Liver (tissue), 9 donors: ENCODE measurements around the gene NDFIP1. TPM values are rescaled to one million over a fixed set of nuclear protein-coding genes. Genes with fewer than 3 reads are reported as not detected.
"Not testable (repeated sequence)": the region's sequence is repeated elsewhere in the genome, so short reads cannot be mapped to it uniquely, and the experiment has no call there.

Source experiments
- DNase-seq: peaks from one replicate; pipeline ENCODE4 v3.0.0-alpha.2; 2017; ENCODE audit warnings: low spot score
- H3K27ac ChIP-seq, 2 donors: one replicate each; pipeline ENCODE4 v1.7.0; 2013; ENCODE audit warnings: inconsistent platforms in 2 of 2, low read length in 2 of 2, control low read depth in 1 of 2, low read depth in 1 of 2, mild to moderate bottlenecking in 1 of 2
- H3K27me3 ChIP-seq, 4 donors: one replicate each; pipeline versions ENCODE4 v1.6.1 to v1.7.0; 2013; ENCODE audit warnings: low read length in 3 of 4, inconsistent platforms in 1 of 4, mild to moderate bottlenecking in 1 of 4, moderate library complexity in 1 of 4; ENCODE audit not compliant: control insufficient read depth in 4 of 4, insufficient read depth in 4 of 4
- H3K36me3 ChIP-seq, 4 donors: one replicate each; pipeline versions ENCODE4 v1.6.1 to v1.7.0; 2013; ENCODE audit warnings: low read length in 3 of 4, mild to moderate bottlenecking in 3 of 4, low read depth in 1 of 4, moderate library complexity in 1 of 4; ENCODE audit not compliant: control insufficient read depth in 4 of 4, insufficient read depth in 3 of 4
- H3K4me1 ChIP-seq, 4 donors: one replicate each; pipeline versions ENCODE4 v1.6.1 to v1.7.0; 2013; ENCODE audit warnings: low read length in 3 of 4, mild to moderate bottlenecking in 3 of 4, moderate library complexity in 1 of 4; ENCODE audit not compliant: control insufficient read depth in 4 of 4, insufficient read depth in 4 of 4
- H3K4me3 ChIP-seq, 3 donors: one replicate each; pipeline versions ENCODE4 v1.6.1 to v1.7.0; 2013; ENCODE audit warnings: low read length in 3 of 3, control low read depth in 1 of 3, low read depth in 1 of 3, mild to moderate bottlenecking in 1 of 3
- H3K9ac ChIP-seq, 2 donors: one replicate each; pipeline ENCODE4 v1.7.0; 2013; ENCODE audit warnings: low read length in 2 of 2, mild to moderate bottlenecking in 2 of 2, moderate library complexity in 2 of 2, control low read depth in 1 of 2, low read depth in 1 of 2
- H3K9me3 ChIP-seq, 4 donors: one replicate each; pipeline versions ENCODE4 v1.6.1 to v1.7.0; 2013; ENCODE audit warnings: low read length in 3 of 4; ENCODE audit not compliant: control insufficient read depth in 4 of 4
- EGR1 ChIP-seq, 2 donors: IDR thresholded peaks; 2 replicates each; pipeline ENCODE4 v1.6.1; 2016 to 2018; ENCODE audit warnings: antibody characterized with exemption in 2 of 2, low read depth in 2 of 2
- FOXA1 ChIP-seq: IDR thresholded peaks from 2 replicates; pipeline ENCODE4 v1.6.1; 2016; ENCODE audit warnings: antibody characterized with exemption
- GABPA ChIP-seq, 2 donors: IDR thresholded peaks in 1 of 2; conservative IDR thresholded peaks in 1 of 2; 2 replicates each; pipeline ENCODE4 v1.6.1; 2016; ENCODE audit warnings: antibody characterized with exemption in 2 of 2, mild to moderate bottlenecking in 1 of 2, moderate library complexity in 1 of 2
- HNF4G ChIP-seq: IDR thresholded peaks from 2 replicates; pipeline ENCODE4 v1.6.1; 2016; ENCODE audit warnings: antibody characterized with exemption
- NR2F2 ChIP-seq: IDR thresholded peaks from 2 replicates; pipeline ENCODE4 v1.6.1; 2016; ENCODE audit warnings: antibody characterized with exemption
- RAD21 ChIP-seq, 2 donors: IDR thresholded peaks; 2 replicates each; pipeline ENCODE4 v1.6.1; 2016; ENCODE audit warnings: antibody characterized with exemption in 2 of 2, mild to moderate bottlenecking in 2 of 2
- SP1 ChIP-seq: IDR thresholded peaks from 2 replicates; pipeline ENCODE4 v1.6.1; 2018; ENCODE audit warnings: antibody characterized with exemption, mild to moderate bottlenecking
- TAF1 ChIP-seq: conservative IDR thresholded peaks from 2 replicates; pipeline ENCODE4 v1.6.1; 2016; ENCODE audit warnings: antibody characterized with exemption, mild to moderate bottlenecking
- WGBS: extraction: QIAGEN DNeasy Blood & Tissue Kit; methylation state at CpG from one replicate; pipeline ENCODE4 v1.1.7; 2013; 5-methylcytosine and 5-hydroxymethylcytosine counted together
- polyA plus RNA-seq, 2 donors: library from polyadenylated mRNA; stranded (reverse) in 1 of 2; unstranded in 1 of 2; fragments of 200-250 nt in 1 of 2; fragments of >200 nt in 1 of 2; fragmentation: Nextera tagmentation in 1 of 2; extraction: Ambion mirVana in 1 of 2; gene quantifications; one replicate each; pipeline versions ENCODE4 v1.2.1 to v1.2.3, GENCODE V29; 2013 to 2015
- total RNA-seq, 2 donors: library from RNA; depleted of rRNA; stranded (reverse); fragments of >200 nt; gene quantifications; one replicate each; pipeline ENCODE4 v1.2.3, GENCODE V29; 2014
- TF ChIP-seq, protein P1 (sequence below): fragments of 150-350 bp; IDR thresholded peaks from 2 replicates; pipeline ENCODE4 v1.5.1; 2017; ENCODE audit warnings: improper control_type of control experiment, low read depth, low read length; ENCODE audit not compliant: missing input control
- TF ChIP-seq, protein P2 (sequence below): IDR thresholded peaks from 2 replicates; pipeline ENCODE4 v1.6.1; 2016; ENCODE audit warnings: antibody characterized with exemption
- donor health status: healthy.
- donor health status: healthy.
- donor health status: healthy.
- donor health status: healthy.
- donor health status: healthy.

NDFIP1 gene
- total and polyA plus RNA-seq, 4 donors = 43.5 to 68.1 (median 57.1) TPM

DNA sequence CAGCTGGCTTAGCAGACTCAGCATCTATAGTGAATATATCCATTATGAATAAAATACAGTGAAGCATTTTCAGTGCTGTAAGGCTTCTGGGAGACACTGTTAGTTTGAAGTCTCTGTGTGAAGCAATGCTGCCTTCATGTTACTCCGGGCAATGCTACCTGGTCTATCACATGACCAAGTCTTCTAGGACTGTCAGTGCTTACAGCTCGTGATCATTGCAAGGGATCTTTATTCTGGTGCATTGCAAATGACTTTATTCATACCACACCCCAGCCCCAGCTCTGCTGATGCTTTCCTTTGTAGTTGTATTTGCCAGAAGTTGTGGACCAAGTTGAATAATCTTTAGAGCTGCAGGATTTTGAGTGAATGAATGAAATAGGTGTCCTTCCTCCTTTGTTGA, 21.9 kb upstream of the NDFIP1 start (continued):
- TF ChIP-seq, protein P1, sequence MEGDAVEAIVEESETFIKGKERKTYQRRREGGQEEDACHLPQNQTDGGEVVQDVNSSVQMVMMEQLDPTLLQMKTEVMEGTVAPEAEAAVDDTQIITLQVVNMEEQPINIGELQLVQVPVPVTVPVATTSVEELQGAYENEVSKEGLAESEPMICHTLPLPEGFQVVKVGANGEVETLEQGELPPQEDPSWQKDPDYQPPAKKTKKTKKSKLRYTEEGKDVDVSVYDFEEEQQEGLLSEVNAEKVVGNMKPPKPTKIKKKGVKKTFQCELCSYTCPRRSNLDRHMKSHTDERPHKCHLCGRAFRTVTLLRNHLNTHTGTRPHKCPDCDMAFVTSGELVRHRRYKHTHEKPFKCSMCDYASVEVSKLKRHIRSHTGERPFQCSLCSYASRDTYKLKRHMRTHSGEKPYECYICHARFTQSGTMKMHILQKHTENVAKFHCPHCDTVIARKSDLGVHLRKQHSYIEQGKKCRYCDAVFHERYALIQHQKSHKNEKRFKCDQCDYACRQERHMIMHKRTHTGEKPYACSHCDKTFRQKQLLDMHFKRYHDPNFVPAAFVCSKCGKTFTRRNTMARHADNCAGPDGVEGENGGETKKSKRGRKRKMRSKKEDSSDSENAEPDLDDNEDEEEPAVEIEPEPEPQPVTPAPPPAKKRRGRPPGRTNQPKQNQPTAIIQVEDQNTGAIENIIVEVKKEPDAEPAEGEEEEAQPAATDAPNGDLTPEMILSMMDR = no peak
- TF ChIP-seq NR2F2 = no peak
- TF ChIP-seq TAF1 = no peak
- TF ChIP-seq SP1 = no peak
- TF ChIP-seq EGR1 (IDR thresholded peaks at IDR 0.05; ENCODE audit: low read depth in 2 of 2) = no peak
- TF ChIP-seq GABPA (IDR thresholded peaks at IDR 0.05 in 1 of 2, conservative IDR thresholded peaks at IDR 0.05 in 1 of 2) = no peak

DNA sequence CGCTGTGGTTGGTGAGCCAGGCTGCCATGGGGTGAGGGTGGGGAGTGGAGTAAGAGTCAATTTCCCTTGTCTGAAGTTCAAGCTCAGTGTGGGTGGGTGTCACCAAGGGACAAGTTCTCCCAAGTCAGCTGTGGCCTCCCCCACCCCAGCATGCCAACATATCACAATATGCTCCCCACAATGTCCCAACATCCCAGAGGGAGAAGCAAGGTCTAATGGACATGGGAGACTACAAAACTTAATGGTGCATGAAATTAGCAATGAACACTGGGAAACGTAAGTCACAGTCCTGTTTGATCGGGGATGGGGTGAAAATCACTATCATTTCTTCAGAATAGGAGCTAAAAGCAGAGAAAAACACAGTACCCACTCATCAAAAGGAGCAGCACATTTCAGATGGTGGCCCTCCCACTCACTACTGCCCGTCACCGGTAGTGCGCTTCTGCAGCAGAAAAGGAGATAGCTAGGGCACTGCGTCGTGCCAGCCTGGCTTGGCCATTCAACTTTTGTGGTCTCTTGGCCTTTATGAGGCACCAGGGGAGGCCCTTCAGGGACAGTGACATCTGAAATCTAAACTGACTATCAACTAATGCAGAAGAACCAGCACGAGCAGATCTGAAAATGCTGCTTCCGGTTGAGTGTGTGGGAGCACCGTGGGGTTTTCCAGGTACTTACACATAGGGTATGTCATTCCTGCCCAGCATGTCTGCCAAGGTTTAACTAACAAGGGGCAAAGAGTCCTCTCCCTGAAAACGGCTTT, 20.5 kb upstream of the NDFIP1 start:
- Histone ChIP-seq H3K9ac (no peak overlapping the region), H3K36me3 (no peaks in the 10 kb centered on the region), H3K27ac (no peak overlapping the region), H3K4me1 (no peaks in the 10 kb centered on the region), H3K9me3 (no peaks in the 10 kb centered on the region), H3K4me3 (no peak overlapping the region), H3K27me3 (no peaks in the 10 kb centered on the region)
- 91% methylated on average over 12 of the region's 12 CpGs for WGBS
- no peak for DNase-seq
- TF ChIP-seq HNF4G = no peak
- TF ChIP-seq RAD21 (IDR thresholded peaks at IDR 0.05) = no peak
- TF ChIP-seq FOXA1 = no peak
- TF ChIP-seq EGR1 (IDR thresholded peaks at IDR 0.05; ENCODE audit: low read depth in 2 of 2) = no peak
- no peak for TF ChIP-seq GABPA (IDR thresholded peaks at IDR 0.05 in 1 of 2, conservative IDR thresholded peaks at IDR 0.05 in 1 of 2)
- TF ChIP-seq, protein P2, sequence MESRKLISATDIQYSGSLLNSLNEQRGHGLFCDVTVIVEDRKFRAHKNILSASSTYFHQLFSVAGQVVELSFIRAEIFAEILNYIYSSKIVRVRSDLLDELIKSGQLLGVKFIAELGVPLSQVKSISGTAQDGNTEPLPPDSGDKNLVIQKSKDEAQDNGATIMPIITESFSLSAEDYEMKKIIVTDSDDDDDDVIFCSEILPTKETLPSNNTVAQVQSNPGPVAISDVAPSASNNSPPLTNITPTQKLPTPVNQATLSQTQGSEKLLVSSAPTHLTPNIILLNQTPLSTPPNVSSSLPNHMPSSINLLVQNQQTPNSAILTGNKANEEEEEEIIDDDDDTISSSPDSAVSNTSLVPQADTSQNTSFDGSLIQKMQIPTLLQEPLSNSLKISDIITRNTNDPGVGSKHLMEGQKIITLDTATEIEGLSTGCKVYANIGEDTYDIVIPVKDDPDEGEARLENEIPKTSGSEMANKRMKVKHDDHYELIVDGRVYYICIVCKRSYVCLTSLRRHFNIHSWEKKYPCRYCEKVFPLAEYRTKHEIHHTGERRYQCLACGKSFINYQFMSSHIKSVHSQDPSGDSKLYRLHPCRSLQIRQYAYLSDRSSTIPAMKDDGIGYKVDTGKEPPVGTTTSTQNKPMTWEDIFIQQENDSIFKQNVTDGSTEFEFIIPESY = no peak
- no peak for TF ChIP-seq SP1

DNA sequence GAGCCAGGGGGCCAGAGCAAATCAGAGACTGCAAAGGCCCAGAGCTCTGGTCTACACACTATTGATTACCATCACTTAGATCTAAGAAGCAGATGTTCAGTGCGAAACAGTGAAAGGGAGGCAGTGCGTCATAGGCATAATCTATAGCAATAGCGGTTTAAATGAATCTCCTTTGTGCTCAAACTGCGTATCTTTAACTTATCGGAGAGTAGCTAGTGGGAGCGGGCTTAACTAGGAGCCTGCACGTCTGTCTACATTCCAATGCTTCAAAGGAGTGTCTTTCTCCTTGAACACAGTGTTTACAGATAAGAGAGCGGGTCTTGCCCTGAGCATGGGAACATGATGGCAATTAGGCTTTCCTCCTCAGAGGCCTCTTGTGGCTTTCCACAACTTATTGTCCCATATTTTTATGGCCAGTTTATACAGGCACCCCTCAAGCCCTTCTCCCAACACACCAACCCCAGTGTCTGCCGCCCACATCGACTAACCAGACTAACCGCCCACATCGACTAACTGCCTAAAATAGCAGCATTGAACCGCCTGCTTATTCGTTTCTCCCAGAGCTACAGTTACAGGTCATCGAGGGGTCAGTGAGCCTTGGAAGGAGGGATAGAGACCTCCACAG, 19.6 kb upstream of the NDFIP1 start:
- 77% methylated on average over 15 of the region's 15 CpGs for WGBS

DNA sequence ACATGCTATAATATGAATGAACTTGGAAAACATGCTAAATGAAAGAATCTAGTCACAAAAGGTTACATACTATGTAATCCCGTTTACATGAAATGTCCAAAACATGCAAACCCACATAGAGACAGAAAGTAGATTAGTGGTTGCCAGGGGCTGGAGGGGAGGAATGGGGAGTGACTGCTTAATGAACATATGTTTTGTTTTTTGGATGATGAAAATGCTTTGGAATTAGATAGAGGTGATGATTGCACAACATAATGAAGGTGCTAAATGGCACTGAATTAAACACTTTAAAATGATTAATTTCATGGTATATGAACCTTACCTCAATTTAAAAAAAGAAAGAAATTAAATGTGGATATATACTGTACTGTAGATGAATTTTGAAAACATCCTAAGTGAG, 17.6 kb upstream of the NDFIP1 start:
- no peak overlapping the region for H3K9ac ChIP-seq
- H3K4me1 ChIP-seq = no peaks in the 10 kb centered on the region
- no peak overlapping the region for H3K27ac ChIP-seq
- no peak for DNase-seq
- H3K9me3 ChIP-seq = no peaks in the 10 kb centered on the region
- 93% methylated on average over 1 of the region's 1 CpG for WGBS
- no peaks in the 10 kb centered on the region for H3K36me3 ChIP-seq
- no peaks in the 10 kb centered on the region for H3K27me3 ChIP-seq
- H3K4me3 ChIP-seq = no peak overlapping the region
- TF ChIP-seq, protein P1 = no peak
- TF ChIP-seq HNF4G (no peak), FOXA1 (no peak), NR2F2 (no peak), SP1 (no peak)
- TF ChIP-seq, protein P2 = no peak

More for the DNA sequence above, 19.6 kb upstream of the NDFIP1 start:
- H3K4me1 ChIP-seq, H3K9me3 ChIP-seq, H3K27ac ChIP-seq, H3K36me3 ChIP-seq, H3K27me3 ChIP-seq, H3K9ac ChIP-seq, H3K4me3 ChIP-seq, DNase-seq: not testable (repeated sequence)
